Central memory CD8-positive, alpha-beta T cell (primary cell): ENCODE data around the gene TCF15.

ENCODE experiments used
- ATAC-seq: fragments of 150-1000 bp; cut with Tn5 transposase; replicated peaks from 2 replicates; pipeline ENCODE4 v1.10.0; 2022; ENCODE audit warnings: mild to moderate bottlenecking, moderate FRiP score, moderate number of reproducible peaks; ENCODE audit not compliant: poor library complexity, severe bottlenecking; ENCODE audit errors: extremely low read depth
- DNase-seq, 2 donors: peaks; one replicate each; pipeline ENCODE4 v3.0.0; 2021; ENCODE audit warnings: low spot score in 2 of 2
- H3K27ac Mint-ChIP-seq: one replicate; pipeline ENCODE4 v1.8.0; 2022; ENCODE audit warnings: low read depth, mild to moderate bottlenecking, moderate library complexity, mixed read lengths
- H3K27me3 Mint-ChIP-seq: one replicate; pipeline ENCODE4 v1.8.0; 2022; ENCODE audit warnings: mixed read lengths
- H3K36me3 Mint-ChIP-seq: one replicate; pipeline ENCODE4 v1.8.0; 2022; ENCODE audit warnings: mild to moderate bottlenecking, moderate library complexity, mixed read lengths; ENCODE audit not compliant: insufficient read depth
- H3K4me1 Mint-ChIP-seq: one replicate; pipeline ENCODE4 v1.8.0; 2022; ENCODE audit warnings: mixed read lengths
- H3K4me3 Mint-ChIP-seq: one replicate; pipeline ENCODE4 v1.8.0; 2022; ENCODE audit warnings: mild to moderate bottlenecking, moderate library complexity, mixed read lengths
- H3K9me3 Mint-ChIP-seq: one replicate; pipeline ENCODE4 v1.8.0; 2022; ENCODE audit warnings: mixed read lengths

The TCF15 gene

GRCh38 chr20:563187-563586 lies 46.9 kb downstream of the TCF15 start:
- no peak overlapping the region for H3K4me3 Mint-ChIP-seq
- H3K4me1 Mint-ChIP-seq: peaks cover 5% of the 10 kb centered on the region
- H3K27me3 Mint-ChIP-seq: peaks cover 30% of the 10 kb centered on the region
- no peaks in the 10 kb centered on the region for H3K36me3 Mint-ChIP-seq
- no peak for ATAC-seq
- no peak overlapping the region for H3K27ac Mint-ChIP-seq
- no peaks in the 10 kb centered on the region for H3K9me3 Mint-ChIP-seq
- no peak for DNase-seq

DNA sequence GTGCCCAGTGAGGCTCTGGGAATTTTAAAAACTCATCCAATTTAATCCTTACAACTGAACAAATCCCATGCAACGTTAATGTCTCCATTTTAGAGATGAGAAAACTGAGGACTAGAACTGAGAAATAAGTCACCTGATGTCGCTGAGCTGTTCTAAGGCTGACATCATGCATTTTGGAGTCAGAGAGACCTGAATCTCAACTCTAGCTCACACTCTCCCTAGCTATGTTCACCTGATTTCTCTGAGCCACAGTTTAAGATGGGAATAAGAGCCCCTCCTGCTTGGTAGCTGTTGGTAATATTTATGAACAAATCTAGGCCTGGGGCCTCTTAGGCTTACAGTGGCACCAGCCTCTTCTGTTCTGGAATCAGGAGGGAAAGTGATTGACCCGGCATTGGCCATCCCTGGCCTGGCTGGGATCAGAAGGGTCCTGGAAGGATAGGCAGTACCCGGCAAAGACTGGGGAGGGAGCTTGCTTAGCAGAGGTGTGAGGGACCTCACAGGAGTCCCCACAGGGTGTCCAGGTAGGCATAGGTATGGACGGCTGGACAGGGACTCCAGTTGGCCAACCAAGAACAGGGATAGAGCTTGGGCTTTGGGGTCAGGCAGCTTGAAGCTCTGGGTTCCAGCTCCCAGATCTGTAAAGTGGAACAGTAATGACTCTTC lies 47.7 kb downstream of the TCF15 start:
- H3K36me3 Mint-ChIP-seq: no peaks in the 10 kb centered on the region

GRCh38 chr20:561437-562231 lies 48.5 kb downstream of the TCF15 start:
- no peak for ATAC-seq
- Mint-ChIP-seq H3K9me3 (no peaks in the 10 kb centered on the region), H3K27me3 (peaks cover 19% of the 10 kb centered on the region), H3K4me3 (no peak overlapping the region), H3K27ac (no peak overlapping the region), H3K36me3 (no peaks in the 10 kb centered on the region), H3K4me1 (peaks cover 5% of the 10 kb centered on the region)
- DNase-seq: peak in 1 of 2 donors; percentile 21

More for the DNA sequence above, 47.7 kb downstream of the TCF15 start:
- peaks cover 5% of the 10 kb centered on the region for H3K4me1 Mint-ChIP-seq
- H3K9me3 Mint-ChIP-seq: no peaks in the 10 kb centered on the region
- DNase-seq: no peak
- ATAC-seq: no peak
- H3K4me3 Mint-ChIP-seq: no peak overlapping the region
- no peak overlapping the region for H3K27ac Mint-ChIP-seq
- peaks cover 26% of the 10 kb centered on the region for H3K27me3 Mint-ChIP-seq

DNA sequence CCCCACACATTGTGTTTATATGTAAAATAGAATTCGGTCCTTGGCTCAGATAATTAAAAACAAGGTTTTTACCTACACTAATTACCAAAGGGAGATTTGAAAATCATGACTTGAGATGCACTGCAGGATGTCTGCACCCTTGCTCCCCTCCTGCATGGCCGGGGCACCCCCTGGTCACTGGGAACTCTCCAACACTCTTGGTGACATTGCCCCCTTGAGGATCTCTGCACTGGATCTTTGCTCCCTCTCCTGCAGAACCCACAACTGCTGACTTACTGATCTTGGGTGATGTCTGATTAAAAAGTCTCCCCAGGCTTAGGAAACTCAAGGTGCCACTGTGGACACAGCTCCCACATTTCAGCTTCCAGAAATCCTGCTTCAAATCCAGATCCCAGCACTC lies 49.4 kb downstream of the TCF15 start:
- Mint-ChIP-seq H3K9me3 (no peaks in the 10 kb centered on the region), H3K27me3 (peaks cover 25% of the 10 kb centered on the region), H3K27ac (no peak overlapping the region), H3K36me3 (no peaks in the 10 kb centered on the region), H3K4me1 (peaks cover 5% of the 10 kb centered on the region), H3K4me3 (no peak overlapping the region)
- DNase-seq (no peak), ATAC-seq (no peak)

DNA sequence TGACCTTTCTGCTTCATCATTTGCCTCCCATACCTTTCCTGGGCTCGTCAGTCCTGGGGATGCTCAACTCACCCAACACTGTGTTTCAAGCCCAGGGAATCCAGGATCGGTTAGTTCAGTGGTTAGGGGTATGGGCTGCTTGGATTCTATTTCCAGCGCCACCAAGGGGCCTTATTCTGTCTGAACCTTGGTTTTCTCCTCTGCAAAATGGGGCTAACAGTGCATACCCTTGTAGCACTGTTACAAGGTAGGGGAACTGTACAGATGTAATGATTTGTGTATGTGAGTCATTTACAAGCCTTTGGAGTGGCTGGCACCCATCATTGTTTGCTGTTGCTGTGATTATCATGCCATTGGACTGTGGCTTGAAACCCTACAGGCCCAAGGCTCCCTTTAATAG lies 52.0 kb downstream of the TCF15 start:
- Mint-ChIP-seq H3K4me1 (peaks cover 5% of the 10 kb centered on the region), H3K9me3 (no peaks in the 10 kb centered on the region), H3K27ac (no peak overlapping the region), H3K4me3 (no peak overlapping the region), H3K27me3 (peaks cover 48% of the 10 kb centered on the region), H3K36me3 (no peaks in the 10 kb centered on the region)
- ATAC-seq (no peak), DNase-seq (no peak)

- Mint-ChIP-seq H3K27ac (no peak overlapping the region), H3K27me3 (peaks cover 57% of the 10 kb centered on the region), H3K4me1 (peaks cover 5% of the 10 kb centered on the region), H3K36me3 (no peaks in the 10 kb centered on the region), H3K9me3 (no peaks in the 10 kb centered on the region), H3K4me3 (no peak overlapping the region)
- DNase-seq: no peak
- no peak for ATAC-seq
Observed at GRCh38 chr20:556984-557383, 53.1 kb downstream of the TCF15 start.

- Mint-ChIP-seq H3K36me3 (no peaks in the 10 kb centered on the region), H3K4me3 (no peak overlapping the region), H3K27ac (no peak overlapping the region), H3K27me3 (peaks cover 59% of the 10 kb centered on the region), H3K4me1 (no peaks in the 10 kb centered on the region), H3K9me3 (no peaks in the 10 kb centered on the region)
- ATAC-seq (no peak), DNase-seq (no peak)
Observed at GRCh38 chr20:555976-556385, 54.1 kb downstream of the TCF15 start.
